ENCODE data around the gene MAD1L1. TPM values are rescaled to one million over a fixed set of nuclear protein-coding genes. Genes with fewer than 3 reads are reported as not detected.
A peak's percentile ranks its signal among the peaks of the same experiment; 100 is the strongest.

MAD1L1 gene
- total and polyA plus RNA-seq, 2 of the 13 experiments (the other 11 are each of a cell fraction or from before 2014, with no cell fraction given): 17.4 to 64.7 TPM

DNA sequence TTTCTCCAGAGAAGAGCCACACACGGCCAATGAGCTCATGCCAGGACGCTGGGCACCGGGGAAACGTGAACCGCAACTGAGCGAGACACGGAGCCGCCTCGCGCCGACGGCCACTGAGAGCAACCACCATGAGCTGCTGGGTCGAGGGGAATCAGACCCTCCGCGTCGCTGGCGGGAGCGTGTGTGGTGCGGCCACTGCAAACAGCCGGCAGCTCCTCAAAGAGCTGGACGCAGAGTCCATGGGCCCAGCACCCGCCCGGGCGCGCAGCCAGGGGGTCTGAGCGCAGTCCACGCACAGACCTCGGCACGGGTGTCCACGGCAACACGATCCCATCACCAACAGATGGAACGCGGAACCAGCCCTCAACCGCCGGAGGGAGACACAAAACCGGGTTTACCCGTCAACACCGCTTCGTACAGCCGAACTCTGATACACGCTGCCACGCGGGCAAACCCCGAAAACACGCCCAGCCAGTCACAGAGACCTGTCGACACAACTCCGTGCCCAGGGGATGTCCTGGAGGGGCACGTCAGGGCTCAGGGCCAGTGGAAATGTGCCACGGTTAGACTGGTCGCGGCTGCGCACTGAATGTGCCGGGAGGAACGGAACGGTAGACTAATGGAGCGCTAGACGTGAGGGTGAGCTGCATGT is 415.6 kb downstream of the MAD1L1 start (continued):
- no peak for TF ChIP-seq PHF20 (CRISPR knock-in tag; IDR thresholded peaks at IDR 0.05)
- no peak for TF ChIP-seq ATF7 (IDR thresholded peaks at IDR 0.05)
- TF ChIP-seq ATF7 (CRISPR knock-in tag; IDR thresholded peaks at IDR 0.05): no peak
- no peak for TF ChIP-seq IKZF1 (IDR thresholded peaks at IDR 0.05)
- TF ChIP-seq, protein P1, sequence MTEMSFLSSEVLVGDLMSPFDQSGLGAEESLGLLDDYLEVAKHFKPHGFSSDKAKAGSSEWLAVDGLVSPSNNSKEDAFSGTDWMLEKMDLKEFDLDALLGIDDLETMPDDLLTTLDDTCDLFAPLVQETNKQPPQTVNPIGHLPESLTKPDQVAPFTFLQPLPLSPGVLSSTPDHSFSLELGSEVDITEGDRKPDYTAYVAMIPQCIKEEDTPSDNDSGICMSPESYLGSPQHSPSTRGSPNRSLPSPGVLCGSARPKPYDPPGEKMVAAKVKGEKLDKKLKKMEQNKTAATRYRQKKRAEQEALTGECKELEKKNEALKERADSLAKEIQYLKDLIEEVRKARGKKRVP (CRISPR knock-in tag; IDR thresholded peaks at IDR 0.05): 0 out of 4 replicates have a peak, but pooled peaks of 1 of the 2 experiments have one; percentile 29
- TF ChIP-seq BORCS8-MEF2B (CRISPR knock-in tag; IDR thresholded peaks at IDR 0.05): no peak
- TF ChIP-seq SAFB2 (CRISPR knock-in tag; IDR thresholded peaks at IDR 0.05; ENCODE audit: borderline replicate concordance, low read depth): no peak
- TF ChIP-seq ZNF556 (CRISPR knock-in tag; IDR thresholded peaks at IDR 0.05; ENCODE audit: borderline replicate concordance): no peak
- TF ChIP-seq ZNF496 (CRISPR knock-in tag; IDR thresholded peaks at IDR 0.05; ENCODE audit: insufficient replicate concordance): no peak
- 0 out of 2 replicates have a peak, but pooled peaks have one; percentile 43 for TF ChIP-seq ZC3H13 (CRISPR knock-in tag; IDR thresholded peaks at IDR 0.05)
- no peak for TF ChIP-seq LCORL (IDR thresholded peaks at IDR 0.05)
- TF ChIP-seq LCORL (CRISPR knock-in tag; IDR thresholded peaks at IDR 0.05): no peak
- TF ChIP-seq ZNF225 (CRISPR knock-in tag; IDR thresholded peaks at IDR 0.05): no peak
- TF ChIP-seq HIVEP1 (CRISPR knock-in tag; IDR thresholded peaks at IDR 0.05): peak; percentile 84
- TF ChIP-seq WIZ (CRISPR knock-in tag; IDR thresholded peaks at IDR 0.05): 0 out of 2 replicates have a peak, but pooled peaks have one; percentile 72
- TF ChIP-seq, protein P2, sequence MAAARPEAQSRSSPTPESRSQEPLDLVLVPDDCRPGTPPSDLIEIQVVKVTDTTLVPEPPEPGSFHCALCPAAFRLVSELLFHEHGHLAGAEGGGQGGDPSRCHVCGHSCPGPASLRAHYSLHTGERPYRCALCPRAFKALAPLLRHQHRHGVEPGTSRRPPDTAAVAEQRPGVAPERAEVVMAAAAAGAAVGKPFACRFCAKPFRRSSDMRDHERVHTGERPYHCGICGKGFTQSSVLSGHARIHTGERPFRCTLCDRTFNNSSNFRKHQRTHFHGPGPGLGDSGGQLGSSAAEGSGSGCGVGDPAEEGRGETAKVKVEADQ (CRISPR knock-in tag; IDR thresholded peaks at IDR 0.05; ENCODE audit: borderline replicate concordance): 0 out of 2 replicates have a peak, but pooled peaks have one; percentile 7
- TF ChIP-seq, protein P3, sequence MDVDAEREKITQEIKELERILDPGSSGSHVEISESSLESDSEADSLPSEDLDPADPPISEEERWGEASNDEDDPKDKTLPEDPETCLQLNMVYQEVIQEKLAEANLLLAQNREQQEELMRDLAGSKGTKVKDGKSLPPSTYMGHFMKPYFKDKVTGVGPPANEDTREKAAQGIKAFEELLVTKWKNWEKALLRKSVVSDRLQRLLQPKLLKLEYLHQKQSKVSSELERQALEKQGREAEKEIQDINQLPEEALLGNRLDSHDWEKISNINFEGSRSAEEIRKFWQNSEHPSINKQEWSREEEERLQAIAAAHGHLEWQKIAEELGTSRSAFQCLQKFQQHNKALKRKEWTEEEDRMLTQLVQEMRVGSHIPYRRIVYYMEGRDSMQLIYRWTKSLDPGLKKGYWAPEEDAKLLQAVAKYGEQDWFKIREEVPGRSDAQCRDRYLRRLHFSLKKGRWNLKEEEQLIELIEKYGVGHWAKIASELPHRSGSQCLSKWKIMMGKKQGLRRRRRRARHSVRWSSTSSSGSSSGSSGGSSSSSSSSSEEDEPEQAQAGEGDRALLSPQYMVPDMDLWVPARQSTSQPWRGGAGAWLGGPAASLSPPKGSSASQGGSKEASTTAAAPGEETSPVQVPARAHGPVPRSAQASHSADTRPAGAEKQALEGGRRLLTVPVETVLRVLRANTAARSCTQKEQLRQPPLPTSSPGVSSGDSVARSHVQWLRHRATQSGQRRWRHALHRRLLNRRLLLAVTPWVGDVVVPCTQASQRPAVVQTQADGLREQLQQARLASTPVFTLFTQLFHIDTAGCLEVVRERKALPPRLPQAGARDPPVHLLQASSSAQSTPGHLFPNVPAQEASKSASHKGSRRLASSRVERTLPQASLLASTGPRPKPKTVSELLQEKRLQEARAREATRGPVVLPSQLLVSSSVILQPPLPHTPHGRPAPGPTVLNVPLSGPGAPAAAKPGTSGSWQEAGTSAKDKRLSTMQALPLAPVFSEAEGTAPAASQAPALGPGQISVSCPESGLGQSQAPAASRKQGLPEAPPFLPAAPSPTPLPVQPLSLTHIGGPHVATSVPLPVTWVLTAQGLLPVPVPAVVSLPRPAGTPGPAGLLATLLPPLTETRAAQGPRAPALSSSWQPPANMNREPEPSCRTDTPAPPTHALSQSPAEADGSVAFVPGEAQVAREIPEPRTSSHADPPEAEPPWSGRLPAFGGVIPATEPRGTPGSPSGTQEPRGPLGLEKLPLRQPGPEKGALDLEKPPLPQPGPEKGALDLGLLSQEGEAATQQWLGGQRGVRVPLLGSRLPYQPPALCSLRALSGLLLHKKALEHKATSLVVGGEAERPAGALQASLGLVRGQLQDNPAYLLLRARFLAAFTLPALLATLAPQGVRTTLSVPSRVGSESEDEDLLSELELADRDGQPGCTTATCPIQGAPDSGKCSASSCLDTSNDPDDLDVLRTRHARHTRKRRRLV (CRISPR knock-in tag; IDR thresholded peaks at IDR 0.05): 0 out of 2 replicates have a peak, but pooled peaks have one; percentile 28
- TF ChIP-seq, protein P4, sequence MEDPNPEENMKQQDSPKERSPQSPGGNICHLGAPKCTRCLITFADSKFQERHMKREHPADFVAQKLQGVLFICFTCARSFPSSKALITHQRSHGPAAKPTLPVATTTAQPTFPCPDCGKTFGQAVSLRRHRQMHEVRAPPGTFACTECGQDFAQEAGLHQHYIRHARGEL (CRISPR knock-in tag; IDR thresholded peaks at IDR 0.05): 0 out of 2 replicates have a peak, but pooled peaks have one; percentile 63
- no peak for TF ChIP-seq EP300 (IDR thresholded peaks at IDR 0.05; ENCODE audit: low read depth in 2 of 2, low read length in 2 of 2)
- no peak for TF ChIP-seq EP300 (CRISPR knock-in tag; IDR thresholded peaks at IDR 0.05; ENCODE audit: borderline replicate concordance)
- no peak for TF ChIP-seq ERF (CRISPR knock-in tag; IDR thresholded peaks at IDR 0.05)
- TF ChIP-seq SP4 (CRISPR knock-in tag; IDR thresholded peaks at IDR 0.05): no peak

All from HepG2 (cell line).